Midbrain (tissue), 1 donor: Measurements from ENCODE around the gene OR2T2.
"Not testable (repeated sequence)": the region's sequence is repeated elsewhere in the genome, so short reads cannot be mapped to it uniquely, and the experiment has no call there.

Source experiments
- DNase-seq: peaks from one replicate; lab custom pipeline; 2025; lab: John Stamatoyannopoulos, UW

The OR2T2 gene

DNA sequence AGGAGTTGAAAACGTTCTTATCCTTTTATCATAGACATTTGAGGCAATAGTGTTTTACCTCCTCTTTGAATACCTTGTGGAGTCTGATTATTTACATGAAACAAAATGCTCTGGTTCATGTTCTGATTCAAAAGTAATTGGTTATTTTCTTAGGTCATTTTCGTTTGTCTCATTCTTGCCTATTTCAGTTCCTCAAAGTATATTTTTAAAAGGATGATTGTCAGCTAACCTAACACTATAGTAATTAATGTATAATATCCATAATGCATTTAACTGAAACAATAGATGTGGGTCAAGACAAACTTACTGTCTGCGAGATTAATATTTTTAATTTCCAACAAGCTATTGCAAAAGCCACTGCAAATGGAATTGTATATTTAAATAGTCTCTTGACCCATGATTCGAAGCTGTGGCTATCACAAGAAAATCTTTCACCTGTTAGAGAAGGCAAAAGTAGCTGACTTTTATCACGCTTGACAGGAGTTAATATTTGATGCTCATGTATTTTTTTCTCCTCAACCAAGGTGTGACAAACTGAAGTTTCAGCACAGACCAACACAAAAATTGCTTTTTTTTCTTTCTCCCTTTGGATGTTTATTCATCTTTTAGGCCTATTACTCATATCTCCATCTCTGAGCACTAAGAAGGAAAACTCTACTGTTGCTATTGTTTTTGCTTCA lies 5.2 kb downstream of the OR2T2 start:
- DNase-seq: not testable (repeated sequence)

DNA sequence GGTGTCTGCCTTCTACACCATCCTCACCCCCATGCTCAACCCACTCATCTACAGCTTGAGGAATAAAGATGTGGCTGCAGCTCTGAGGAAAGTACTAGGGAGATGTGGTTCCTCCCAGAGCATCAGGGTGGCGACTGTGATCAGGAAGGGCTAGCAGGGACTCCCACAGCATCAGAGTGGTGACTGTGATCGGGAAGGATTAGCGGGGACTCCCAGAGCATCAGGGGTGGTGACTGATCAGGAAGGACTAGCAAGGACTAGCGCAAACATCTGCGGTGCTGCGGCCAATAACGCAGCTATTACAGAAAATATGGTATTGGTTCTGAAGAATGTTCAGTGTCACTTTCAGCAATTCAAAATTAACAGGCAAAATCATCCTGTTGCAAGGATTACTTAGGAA lies 8.2 kb downstream of the OR2T2 start:
- DNase-seq: not testable (repeated sequence)

DNA sequence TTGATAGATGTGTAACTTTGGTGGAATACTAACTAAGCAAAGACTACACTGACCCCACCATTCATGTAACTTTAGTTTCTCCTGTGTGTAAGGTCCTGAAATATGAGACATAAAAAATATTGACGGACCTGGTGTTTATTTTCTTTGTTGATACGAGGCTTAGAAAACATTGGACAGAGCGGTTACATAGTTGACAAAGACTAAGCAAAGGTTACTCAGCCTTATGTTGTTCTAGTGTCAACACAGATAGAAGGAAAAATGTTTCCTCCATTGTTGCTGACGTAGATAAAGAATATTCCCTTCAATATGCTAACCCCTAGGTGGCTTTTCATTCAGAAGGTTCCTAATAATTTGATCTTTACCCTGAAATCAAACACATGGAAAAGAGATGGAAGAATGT lies 9.6 kb downstream of the OR2T2 start:
- DNase-seq: not testable (repeated sequence)

DNA sequence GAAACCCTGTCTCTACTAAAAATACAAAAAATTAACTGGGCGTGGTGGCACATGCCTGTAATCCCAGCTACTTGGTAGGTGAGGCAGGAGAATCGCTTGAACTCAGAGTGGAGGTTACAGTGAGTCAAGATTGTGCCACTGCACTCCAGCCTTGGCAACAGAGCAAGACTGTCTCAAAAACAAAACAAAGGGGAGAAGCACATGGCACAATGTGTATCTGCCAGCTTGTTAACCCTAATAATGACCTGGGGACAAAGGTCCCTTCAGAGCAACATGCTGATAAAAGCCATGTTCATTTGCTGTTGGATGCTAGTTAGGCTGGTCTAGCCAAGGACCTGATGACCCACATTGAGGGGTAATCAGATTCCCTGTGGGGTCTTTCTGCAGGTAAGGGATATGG lies 11.2 kb downstream of the OR2T2 start:
- not testable (repeated sequence) for DNase-seq

DNA sequence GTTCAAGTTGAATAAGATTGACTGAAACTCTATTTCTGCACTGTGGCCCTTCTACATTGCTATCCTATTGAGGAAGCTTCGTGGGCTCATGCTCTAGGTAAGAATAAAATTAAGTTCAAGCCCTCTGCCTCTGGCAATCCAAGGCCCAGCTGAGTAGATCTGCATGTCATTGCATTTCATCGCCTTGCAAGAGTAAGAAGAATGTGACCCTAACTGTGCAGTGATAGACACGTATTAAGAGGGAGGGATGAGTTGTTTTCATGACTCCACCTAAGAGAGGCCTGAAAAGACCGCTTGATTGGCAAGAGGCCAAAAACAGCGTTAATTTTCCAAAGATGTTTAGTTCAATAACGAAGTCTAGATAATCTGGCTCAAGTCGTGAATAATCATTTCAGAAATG lies 13.7 kb downstream of the OR2T2 start:
- not testable (repeated sequence) for DNase-seq

DNA sequence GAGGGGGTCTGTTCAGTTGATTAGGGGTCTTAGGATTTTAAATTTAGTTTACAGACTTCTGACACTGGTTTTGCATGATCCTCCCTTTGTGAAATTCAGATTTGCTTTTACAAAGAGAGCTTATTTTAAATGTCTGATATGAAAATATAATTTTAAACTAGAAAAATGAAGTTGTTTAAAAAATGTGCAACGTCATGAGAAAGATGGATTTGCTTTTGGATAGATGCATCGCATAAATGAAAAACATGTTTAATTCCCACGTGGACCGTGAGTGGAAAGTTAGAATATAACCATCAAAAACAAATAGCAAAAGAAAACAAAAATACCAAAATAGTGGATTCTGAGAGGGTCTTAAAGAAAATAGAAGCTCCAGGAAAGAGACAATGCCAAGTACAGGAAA lies 25.7 kb downstream of the OR2T2 start:
- DNase-seq: no peak

DNA sequence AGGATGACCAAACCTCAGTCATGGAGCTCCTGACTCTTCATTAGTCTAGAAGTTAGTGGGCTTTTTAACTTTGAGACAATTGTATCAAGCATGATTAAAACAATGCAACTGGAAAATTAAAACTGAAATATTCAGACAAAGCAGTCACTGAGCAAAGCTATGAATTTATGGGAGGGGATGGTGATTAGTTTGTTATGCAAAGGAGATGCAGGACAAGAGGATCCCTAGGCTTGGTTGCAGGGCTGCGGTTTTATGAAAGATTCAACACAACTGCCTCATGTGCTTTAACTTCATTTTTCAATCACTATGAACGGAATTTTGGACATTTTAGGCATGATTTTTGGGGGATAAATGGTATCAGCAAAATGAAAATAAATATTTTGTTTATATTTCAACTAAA lies 26.7 kb downstream of the OR2T2 start:
- not testable (repeated sequence) for DNase-seq

DNA sequence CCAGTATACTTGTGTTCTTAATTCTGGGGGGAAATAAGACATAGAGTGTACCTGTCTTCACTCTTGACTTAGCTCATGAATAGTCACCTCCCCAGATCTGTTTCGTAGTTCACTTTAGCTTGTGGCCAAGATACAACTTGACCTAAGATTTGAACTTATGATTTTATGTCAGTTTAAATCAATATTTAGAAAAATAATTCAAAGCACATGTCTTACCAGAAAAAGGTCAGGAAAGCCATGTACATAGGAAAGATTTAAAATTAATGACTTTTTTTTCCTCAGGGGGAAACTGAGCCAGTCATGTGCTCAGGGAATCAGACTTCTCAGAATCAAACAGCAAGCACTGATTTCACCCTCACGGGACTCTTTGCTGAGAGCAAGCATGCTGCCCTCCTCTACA lies 27.6 kb downstream of the OR2T2 start, which contains the start of gene OR2T3:
OR2T3 (plus strand) TSS at position 301 of the 400 bp plus-strand sequence; CDS start at position 301, 0 bp downstream.
- not testable (repeated sequence) for DNase-seq

DNA sequence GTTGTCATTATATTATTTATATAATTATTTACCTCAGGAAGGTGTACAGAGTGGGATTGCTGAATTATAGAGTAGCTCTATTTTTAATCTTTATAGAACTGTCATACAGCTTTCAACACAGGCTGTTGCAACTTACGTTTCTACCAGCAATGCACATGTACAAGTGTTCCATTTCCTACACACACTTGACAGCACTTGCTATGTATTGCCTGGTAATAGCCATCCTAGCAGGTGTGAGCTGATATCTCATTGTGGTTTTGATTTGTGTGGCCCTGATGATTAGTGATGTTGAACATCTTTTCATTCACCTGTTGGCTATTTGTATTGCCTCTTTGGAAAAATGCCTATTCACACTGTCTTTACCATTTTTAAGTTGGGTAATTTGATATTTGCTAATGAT lies 30.2 kb downstream of the OR2T2 start:
- DNase-seq: not testable (repeated sequence)

DNA sequence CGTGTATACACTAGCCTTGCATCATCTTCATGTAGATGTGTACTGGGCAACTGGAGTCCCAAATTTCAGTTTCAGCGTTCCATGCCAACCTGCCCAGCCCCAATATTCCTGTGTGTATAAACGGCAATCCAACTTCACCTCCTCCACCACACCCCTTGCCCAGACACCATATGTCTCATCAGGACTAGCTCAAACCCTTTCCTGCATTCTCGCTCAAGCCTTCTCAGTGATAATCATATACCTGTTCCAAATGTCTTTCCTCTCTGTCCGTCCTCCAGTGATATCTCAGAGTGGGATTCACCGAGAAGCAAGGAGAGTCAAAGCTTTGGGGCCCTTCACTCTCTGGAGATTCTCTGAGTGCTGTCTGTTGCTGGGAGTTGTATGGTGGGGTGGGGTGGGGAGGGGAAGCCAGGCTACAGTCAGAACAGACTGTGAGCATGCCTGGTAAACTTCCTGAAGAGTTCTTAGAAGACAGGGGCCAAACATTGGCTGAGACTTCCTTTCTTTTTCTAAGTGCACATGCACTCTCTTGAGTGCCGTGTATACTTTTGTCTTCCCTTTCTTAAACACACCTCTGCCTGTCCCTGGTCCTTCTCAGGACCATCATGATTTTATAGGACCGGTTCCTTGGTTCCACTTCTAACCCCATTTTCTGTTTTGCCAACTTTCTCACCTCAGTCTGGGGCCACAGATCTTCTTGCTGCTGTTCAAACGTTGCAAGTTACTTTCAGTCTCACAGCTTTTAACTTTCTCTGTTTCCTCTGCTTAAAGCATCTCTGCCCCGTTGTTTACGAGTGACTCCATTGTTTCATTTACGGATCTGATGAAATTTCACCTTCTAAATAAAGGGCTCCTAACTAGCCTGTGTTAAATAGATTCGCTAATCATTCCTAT lies 36.5 kb downstream of the OR2T2 start:
- DNase-seq: not testable (repeated sequence)

DNA sequence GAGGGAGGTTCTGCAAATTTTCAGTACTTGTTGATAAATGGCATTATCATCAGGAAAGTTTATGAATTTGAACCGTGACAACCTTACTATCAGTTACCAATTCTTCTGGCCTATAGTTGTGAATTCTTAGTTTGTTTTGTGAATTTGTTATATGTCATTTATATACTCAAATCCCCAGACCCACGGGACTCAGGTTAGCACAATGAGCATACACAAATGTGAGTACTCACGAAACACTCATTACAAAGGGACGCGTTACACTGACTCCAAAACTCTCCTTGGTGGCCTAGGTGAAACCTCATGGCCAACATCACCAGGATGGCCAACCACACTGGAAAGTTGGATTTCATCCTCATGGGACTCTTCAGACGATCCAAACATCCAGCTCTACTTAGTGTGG lies 42.9 kb downstream of the OR2T2 start, which contains the start of gene OR2T5:
OR2T5 (plus strand) TSS at position 301 of the 400 bp plus-strand sequence; CDS start at position 301, 0 bp downstream.
- DNase-seq: not testable (repeated sequence)

DNA sequence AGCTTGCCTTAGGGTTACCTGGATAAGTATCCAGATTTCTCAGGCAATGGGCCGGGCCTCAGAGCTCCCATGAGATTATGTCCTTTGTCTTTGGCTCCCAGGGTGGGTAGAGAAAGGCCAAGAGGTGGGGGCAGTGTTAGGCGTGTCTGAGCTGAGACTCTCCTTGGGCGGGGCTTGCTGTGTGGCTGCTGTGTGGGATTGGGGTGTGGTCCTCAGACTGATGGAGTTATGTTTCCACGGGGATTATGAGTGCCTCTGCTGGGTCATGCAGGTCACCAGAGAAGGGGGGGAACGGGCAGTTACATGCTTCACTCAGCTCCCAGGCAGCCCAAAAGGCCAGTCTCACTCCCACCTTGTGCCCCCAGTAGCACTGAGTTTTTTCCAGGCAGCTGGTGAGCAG lies 51.2 kb downstream of the OR2T2 start:
- DNase-seq: not testable (repeated sequence)

DNA sequence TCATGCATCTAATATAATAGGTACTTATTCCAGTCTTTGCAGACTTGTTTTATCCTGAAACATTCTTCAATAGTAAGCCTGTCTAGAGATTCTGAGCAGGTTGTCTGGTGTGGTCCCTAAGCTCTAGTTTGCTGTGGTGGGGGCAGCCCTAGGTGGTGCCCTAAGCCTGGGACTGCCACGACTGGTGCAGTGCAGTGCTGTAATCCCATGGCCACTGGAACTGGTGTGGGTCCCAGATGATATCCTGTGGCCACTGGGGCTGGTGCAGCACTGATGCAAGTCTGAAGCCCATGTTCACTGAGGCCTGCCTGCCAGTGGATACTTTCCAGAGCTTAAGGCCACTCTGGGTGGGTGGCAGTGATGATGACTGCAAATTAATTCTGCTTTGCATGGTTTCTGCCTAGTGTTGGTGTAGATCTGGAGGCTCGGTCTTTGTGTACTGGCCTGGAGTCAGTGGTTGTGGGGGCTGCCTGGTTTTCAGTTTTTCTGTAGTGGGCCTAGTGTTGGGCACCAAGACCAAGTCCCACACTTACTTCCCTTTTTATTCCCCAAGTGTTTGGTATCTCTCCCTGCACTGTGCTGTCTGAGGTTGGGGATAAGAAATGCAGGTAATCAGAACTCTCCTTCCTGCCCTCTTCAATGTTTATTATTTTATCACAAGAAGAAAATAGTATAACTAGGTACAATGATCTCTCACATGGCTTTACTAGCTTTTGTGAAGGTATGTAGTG lies 55.0 kb downstream of the OR2T2 start:
- DNase-seq: not testable (repeated sequence)
